Spinal cord (tissue), 4 donors: ENCODE measurements around the gene ATF5. TPM values are rescaled to one million over a fixed set of nuclear protein-coding genes. Genes with fewer than 3 reads are reported as not detected.

Experiments used
- polyA plus RNA-seq, 2 donors: library from polyadenylated mRNA; unstranded; fragments of 120-200 nt; gene quantifications; one replicate each; pipeline ENCODE4 v1.2.1, GENCODE V29; 2013; ENCODE audit not compliant: insufficient read length in 2 of 2
- total RNA-seq, 2 donors: library from RNA; depleted of rRNA in 1 of 2; stranded (reverse); fragments of 120-200 nt in 1 of 2; fragments of >200 nt in 1 of 2; gene quantifications; one replicate each; pipeline versions ENCODE4 v1.2.3 to v1.2.4, GENCODE V29; 2013 to 2014

The ATF5 gene
- total and polyA plus RNA-seq, 4 donors = 2.6 to 19.5 (median 13.1) TPM

Other genes starting within 250 kb of the ATF5 start
- under 1 TPM; 0.69 to 0.88 TPM for gene ADM5, start 239.6 kb upstream of the ATF5 start, total RNA-seq
- 1 to 10 TPM; 3.1 to 3.3 TPM for gene ADM5, start 239.6 kb upstream of the ATF5 start, polyA plus RNA-seq
- 10 to 100 TPM; 23.2 to 32.4 TPM for gene CPT1C, start 238.1 kb upstream of the ATF5 start, total RNA-seq
- gene CPT1C, start 238.1 kb upstream of the ATF5 start, polyA plus RNA-seq = 100 to 1,000 TPM; 110 to 128 TPM
- under 1 TPM; 0.10 to 0.50 TPM for gene TSKS, start 165.9 kb upstream of the ATF5 start, total RNA-seq
- gene TSKS, start 165.9 kb upstream of the ATF5 start, polyA plus RNA-seq = under 1 TPM; 0.35 to 0.47 TPM
- 10 to 100 TPM; 58.5 to 61.6 TPM for gene AP2A1, start 162.2 kb upstream of the ATF5 start, total RNA-seq
- 100 to 1,000 TPM; 151 to 156 TPM for gene AP2A1, start 162.2 kb upstream of the ATF5 start, polyA plus RNA-seq
- gene FUZ, start 115.9 kb upstream of the ATF5 start, total RNA-seq = 10 to 100 TPM; 17.2 to 29.0 TPM
- 10 to 100 TPM; 32.6 to 35.0 TPM for gene FUZ, start 115.9 kb upstream of the ATF5 start, polyA plus RNA-seq
- 10 to 100 TPM; 16.7 to 21.8 TPM for gene MED25, start 110.9 kb upstream of the ATF5 start, total RNA-seq
- 10 to 100 TPM; 64.7 to 68.2 TPM for gene MED25, start 110.9 kb upstream of the ATF5 start, polyA plus RNA-seq
- 100 to 1,000 TPM in 1 of 2 donors, 10 to 100 TPM in 1; 62.2 to 220 TPM for gene PTOV1, start 78.0 kb upstream of the ATF5 start, total RNA-seq
- gene PTOV1, start 78.0 kb upstream of the ATF5 start, polyA plus RNA-seq = 100 to 1,000 TPM; 420 to 438 TPM
- gene PNKP, start 61.6 kb upstream of the ATF5 start, total RNA-seq = 10 to 100 TPM; 22.2 to 47.1 TPM
- 10 to 100 TPM; 53.5 to 87.1 TPM for gene PNKP, start 61.6 kb upstream of the ATF5 start, polyA plus RNA-seq
- gene AKT1S1, start 51.9 kb upstream of the ATF5 start, total RNA-seq = 1 to 10 TPM; 3.8 to 9.0 TPM
- gene AKT1S1, start 51.9 kb upstream of the ATF5 start, polyA plus RNA-seq = 10 to 100 TPM; 43.0 to 43.8 TPM
- 10 to 100 TPM in 1 of 2 donors, 1 to 10 TPM in 1; 9.6 to 13.9 TPM for gene TBC1D17, start 51.5 kb upstream of the ATF5 start, total RNA-seq
- gene TBC1D17, start 51.5 kb upstream of the ATF5 start, polyA plus RNA-seq = 10 to 100 TPM; 67.2 to 78.6 TPM
- gene IL4I1, start 32.3 kb upstream of the ATF5 start, total RNA-seq = under 1 TPM; 0.30 to 0.33 TPM
- gene IL4I1, start 32.3 kb upstream of the ATF5 start, polyA plus RNA-seq = 1 to 10 TPM in 1 of 2 donors, under 1 TPM in 1; 0.89 to 1.3 TPM
- gene NUP62, start 299 bp downstream of the ATF5 start, total RNA-seq = 10 to 100 TPM; 16.9 to 41.0 TPM
- 10 to 100 TPM; 48.3 to 51.3 TPM for gene NUP62, start 299 bp downstream of the ATF5 start, polyA plus RNA-seq
- 1 to 10 TPM; 1.2 to 1.7 TPM for gene SIGLEC11, start 32.0 kb downstream of the ATF5 start, total RNA-seq
- under 1 TPM; 0.52 to 0.53 TPM for gene SIGLEC11, start 32.0 kb downstream of the ATF5 start, polyA plus RNA-seq
- gene VRK3, start 96.2 kb downstream of the ATF5 start, total RNA-seq = 10 to 100 TPM; 18.9 to 42.0 TPM
- 10 to 100 TPM; 48.1 to 58.3 TPM for gene VRK3, start 96.2 kb downstream of the ATF5 start, polyA plus RNA-seq
- gene ZNF473, start 96.8 kb downstream of the ATF5 start, total RNA-seq = 10 to 100 TPM; 10.0 to 14.1 TPM
- 10 to 100 TPM; 13.9 to 14.8 TPM for gene ZNF473, start 96.8 kb downstream of the ATF5 start, polyA plus RNA-seq
- not detected for gene IZUMO2, start 234.1 kb downstream of the ATF5 start, total RNA-seq
- not detected for gene IZUMO2, start 234.1 kb downstream of the ATF5 start, polyA plus RNA-seq